Medulla oblongata (tissue), 1 donor: ENCODE measurements around the gene PDSS2.
"Not testable (repeated sequence)": the region's sequence is repeated elsewhere in the genome, so short reads cannot be mapped to it uniquely, and the experiment has no call there.

Experiments used
- DNase-seq: peaks from one replicate; pipeline ENCODE4 v3.0.0-alpha.2; 2015; ENCODE audit errors: extremely low spot score

Gene PDSS2

DNA sequence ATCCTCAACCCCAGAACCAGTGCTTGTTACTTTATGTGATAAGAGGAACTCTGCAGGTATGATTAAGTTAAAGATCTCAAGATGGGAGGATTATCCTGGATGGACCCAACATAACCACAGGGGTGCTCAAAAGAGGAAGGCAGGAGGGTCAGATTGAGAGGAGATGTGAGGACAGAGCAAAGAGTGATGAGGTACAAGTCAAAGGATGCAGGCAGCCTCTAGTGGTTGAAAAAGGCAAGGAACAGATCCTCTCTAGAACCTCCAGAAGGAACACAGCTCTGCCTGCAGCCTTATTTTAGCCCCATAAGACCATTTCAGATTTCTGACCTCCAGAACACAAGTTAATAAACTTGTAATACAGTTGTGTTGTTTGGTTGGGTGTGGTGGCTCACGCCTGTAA, 41.2 kb downstream of the PDSS2 start:
- DNase-seq, result no peak

DNA sequence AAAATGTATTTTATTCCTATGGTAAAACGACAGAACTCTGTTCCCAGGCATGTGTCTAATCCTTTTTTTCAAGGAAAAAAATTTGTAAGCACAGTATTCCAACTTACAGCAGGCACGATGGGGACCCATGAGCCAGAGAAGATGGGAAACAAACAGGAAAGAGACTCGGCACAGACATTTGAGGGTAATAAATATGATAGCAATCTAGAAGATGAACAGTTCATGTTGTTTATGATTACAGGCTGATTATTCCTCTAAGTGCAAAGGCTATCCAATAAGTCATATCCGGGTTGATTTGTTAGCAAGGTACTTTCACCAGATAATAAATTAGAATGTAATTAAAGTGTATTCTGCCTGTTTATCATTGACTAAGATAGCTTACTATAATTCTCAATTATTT, 43.2 kb downstream of the PDSS2 start:
- DNase-seq, result no peak

DNA sequence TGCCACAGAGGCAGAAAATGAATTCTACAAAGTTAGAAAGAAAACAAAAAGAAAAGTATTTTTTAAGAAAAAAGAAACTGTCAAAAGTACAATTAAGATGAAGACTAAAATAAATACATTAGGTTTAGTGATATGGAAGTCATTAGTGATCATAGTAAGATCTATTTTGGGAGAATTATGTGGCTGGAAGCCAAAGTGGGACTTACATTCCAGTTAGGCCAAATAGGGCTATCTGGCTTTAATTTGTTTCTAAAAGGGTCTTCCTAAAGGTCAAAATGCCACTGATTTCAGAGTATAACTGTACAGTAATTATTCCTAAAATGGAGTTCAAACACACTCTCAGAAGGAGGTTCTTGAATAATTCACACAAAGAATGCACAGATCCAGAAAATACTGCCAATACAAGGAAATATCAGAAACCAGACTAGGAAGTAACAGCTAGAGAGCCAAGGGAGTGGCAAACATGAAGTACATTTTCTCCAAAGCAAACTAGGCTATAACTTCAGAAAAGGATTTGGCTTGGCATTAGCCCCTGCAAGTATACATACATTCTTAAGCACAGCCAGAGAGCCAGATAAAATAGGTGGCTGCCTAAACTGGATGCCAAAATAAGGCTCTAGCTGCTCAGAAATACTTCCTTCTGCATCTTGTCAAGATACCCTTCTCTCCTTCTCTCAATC, 45.3 kb downstream of the PDSS2 start:
- no peak for DNase-seq

DNA sequence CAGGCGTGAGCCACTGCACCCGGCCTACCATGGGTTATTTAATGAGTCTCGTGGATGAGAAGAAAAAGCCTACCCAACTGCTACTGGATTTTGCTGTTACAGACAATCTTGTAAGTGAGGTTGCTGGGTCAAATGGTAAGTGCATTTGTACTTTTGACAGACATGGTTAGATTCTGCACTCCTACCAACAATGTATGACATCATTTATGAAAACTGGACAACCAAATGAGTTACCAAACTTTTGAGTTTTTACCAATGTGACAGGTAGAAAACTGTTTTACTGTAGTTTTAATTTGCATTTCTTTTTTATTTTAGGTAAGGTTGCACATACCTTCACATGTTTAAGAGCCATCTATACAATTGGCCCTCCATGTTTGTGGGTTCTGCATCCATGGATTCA, 48.2 kb downstream of the PDSS2 start:
- DNase-seq, result no peak

DNA sequence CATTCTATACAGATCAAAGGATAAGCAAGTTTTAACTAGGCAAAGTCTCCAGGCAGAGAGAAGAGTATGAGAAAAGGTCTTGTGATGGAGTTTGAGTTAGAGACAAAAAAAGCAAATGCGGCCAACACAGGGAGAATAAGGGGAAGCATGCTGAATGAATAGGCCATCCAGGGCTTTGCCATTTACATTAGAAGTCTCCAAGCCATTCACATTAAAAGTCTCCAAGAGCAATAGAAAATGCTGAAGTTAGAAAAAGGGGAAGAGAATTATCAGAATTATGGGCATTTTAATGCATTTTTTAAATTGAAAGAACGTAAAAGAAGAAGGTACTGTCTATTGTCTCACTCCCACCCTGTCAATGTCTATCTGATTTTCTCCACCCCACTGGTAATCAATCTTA, 49.4 kb downstream of the PDSS2 start:
- DNase-seq, result no peak

DNA sequence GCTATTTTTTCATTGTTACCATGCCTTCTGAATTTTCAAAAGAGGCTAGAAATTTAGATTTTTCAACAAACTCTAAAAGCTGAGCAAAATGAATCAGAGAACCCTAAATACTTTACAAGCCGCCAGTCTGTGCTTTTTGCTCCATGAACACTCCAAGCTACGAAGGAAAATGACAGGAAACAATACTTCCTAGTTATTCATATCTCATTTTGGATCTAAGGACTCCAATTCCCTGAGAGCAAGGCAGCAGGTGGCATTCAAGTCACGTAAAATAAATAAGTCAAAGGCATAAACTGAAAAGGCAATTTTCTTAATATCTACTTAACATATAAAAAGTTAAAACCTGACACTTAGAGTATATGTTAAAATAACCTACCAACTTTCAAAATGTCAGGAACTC, 50.6 kb downstream of the PDSS2 start:
- DNase-seq, result no peak

DNA sequence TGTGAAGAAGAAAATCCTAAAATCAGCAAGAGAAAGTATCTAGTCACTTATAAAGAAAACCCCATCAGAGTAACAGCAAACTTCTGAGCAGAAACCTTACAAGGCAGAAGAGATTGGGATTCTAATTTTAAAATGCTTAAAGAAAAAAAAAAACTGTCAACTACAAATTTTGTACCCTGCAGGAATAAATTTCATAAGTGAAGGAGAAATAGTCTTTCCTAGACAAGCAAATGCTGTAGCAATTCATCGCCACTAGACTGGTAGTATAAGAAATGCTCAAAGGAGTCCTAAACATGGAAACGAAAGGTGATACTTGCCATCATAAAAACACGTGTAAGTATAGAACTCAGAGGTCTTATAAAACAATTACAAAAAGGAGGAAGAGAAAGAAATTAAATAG, 54.4 kb downstream of the PDSS2 start:
- no peak for DNase-seq

DNA sequence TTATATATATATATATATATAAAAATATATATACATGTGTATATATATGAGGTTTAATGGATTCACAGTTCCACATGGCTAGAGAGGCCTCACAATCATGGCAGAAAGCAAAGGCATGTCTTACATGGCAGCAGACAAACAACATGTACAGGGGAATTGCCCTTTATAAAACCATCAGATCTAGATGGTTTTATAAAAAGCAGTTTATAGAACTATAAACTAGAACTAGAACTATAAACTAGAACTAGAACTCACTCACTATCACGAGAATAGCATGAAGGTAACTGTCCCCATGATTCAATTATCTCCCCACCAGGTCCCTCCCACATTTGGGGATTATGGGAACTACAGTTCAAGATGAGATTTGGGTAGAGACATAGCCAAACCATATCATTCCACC, 56.8 kb downstream of the PDSS2 start:
- no peak for DNase-seq

DNA sequence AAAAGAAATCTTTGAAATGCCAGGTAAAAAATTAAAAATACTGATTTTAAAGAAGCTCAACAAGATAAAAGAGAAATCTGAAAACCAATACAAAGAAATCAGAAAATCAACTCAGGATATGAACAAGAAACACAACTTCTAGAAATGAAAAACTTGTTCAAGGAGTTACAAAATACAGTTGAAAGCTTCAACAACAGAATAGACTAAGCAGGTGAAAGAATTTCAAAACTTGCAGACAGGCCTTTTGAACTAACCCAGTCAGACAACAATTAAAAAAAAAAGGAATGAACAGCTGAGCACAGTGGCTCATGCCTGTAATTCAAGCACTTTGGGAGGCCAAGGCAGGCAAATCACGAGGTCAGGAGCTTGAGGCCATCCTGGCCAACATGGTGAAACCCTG, 57.8 kb downstream of the PDSS2 start:
- DNase-seq, result no peak

DNA sequence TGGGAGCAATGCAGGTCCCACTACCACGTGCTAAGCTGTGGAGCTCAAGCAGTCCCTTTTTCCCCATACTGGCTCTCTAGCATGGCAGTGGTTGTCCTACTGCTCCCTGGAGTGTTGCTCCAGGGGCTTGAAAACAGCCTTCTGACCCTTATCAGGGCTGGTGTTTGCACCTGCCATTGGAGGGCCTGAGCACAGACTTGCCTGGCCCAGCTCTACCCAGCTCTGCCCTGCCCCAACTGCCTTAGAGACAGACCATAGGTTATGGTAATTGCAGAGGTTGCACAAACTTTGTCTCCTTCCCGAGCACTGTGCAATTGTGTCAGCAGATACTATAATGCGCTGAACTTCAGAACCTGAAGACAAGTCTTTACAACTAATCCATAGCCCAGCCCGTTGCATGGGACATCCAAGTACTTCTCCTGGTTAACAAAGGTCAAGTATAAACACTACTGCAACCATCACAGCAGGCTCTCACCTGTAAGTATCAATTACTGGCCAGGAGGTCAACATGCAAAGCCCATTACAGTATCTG, 58.7 kb downstream of the PDSS2 start:
- no peak for DNase-seq

DNA sequence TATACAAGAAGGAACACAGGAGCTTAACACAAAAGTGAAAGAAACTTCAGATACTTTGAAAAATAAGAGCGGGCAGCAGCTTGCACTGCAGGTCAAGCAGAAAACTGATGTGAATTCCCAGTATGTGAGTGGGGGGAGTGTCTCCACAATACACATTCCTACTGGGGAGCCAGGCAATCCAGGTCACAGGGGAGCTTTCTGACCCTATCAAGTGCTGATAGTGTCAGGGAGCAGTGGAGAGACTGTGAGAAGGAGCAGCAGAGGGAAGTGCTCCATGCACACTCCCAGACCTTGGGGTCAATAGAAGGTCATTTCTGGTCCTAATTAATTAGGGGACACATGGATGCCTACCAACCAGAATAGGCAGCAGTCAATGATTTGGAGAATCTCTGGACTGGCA, 59.4 kb downstream of the PDSS2 start:
- no peak for DNase-seq

DNA sequence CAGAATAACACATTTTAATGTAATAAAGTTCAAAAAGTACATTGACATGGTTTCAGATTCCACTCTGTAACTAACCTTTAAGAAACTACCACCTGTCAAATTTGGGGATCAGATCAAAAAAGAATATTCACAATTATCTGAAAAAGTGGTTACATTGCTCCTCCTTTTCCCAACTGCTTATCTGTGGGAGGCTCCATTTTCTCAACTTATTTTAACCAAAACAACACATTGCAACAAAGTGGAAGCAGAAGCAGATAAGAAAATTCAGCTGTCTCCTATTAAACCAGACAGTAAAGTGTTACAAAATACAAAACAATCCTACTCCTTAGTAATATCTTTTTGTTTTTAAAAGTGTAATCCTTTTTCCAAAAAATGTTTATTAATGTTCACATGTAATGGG, 61.4 kb downstream of the PDSS2 start:
- no peak for DNase-seq

DNA sequence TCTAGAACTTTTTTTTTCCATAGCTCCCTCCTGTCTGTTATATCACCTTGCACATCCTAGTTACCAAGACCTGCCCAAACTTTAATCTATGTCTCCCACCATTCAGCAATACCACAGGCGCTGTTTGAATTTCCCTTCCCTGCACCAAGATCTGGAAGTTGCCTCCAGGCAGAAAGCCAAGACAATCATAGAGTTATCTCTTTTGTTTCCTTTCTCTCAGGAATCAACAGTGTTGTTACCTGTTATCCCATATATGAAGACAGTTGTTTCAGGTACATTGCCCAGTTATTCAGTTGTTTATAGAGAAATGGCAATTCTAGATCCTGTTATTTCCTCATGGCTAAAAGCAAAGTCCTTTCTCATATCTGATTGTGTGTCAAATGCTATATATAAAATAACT, 63.2 kb downstream of the PDSS2 start:
- no peak for DNase-seq

DNA sequence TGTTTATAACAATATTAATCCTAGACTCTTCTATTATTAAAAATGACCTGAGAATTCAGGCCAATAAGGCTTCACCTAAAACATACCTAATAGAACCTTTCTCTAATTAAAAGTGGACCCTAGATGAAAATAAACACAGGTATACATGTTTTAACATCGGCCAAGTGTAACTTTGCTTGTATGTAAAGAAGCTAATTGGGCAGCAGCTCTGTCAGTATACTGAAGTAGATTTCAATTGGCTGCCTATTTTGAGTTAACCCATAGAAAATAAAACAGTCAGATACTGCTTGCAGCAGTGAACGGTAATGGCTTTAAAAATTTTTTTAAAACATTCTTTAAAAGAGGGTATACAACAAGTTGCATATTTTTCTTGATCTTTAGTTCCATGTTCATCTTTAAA, 67.3 kb downstream of the PDSS2 start:
- no peak for DNase-seq

DNA sequence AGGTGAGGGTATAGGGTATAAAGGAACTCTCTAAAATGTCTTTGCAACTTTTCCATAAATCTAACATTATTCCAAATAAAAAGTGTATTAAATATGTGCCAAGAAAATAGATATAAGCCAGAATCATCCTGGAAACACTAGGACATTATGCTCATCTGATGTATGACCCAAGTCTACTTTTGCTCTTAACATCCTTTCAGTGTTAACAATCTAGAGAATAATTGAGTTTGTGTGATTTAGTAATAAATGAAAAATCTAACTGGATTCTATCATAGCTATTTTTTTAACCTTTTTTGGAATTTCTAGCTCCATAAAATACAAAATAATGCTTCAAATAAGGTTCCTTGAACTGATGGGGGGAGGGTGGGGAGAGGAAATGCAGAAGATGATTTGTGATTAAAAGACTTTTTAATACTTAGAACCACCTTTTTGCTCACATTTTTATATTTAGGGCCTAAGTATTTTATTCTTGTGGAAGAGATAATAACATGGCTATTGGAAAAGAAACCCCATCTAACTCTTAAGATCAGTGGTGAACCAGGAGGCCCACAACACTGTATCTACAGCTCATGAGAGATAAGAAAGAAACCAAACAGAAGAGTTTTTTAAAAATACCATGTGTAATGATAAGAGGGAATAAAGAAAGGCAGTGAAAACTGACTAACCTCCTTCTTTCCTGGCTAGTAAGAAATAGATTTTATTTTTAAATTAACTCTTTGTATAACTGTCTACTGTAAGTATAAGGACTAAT, 68.5 kb downstream of the PDSS2 start:
- no peak for DNase-seq

DNA sequence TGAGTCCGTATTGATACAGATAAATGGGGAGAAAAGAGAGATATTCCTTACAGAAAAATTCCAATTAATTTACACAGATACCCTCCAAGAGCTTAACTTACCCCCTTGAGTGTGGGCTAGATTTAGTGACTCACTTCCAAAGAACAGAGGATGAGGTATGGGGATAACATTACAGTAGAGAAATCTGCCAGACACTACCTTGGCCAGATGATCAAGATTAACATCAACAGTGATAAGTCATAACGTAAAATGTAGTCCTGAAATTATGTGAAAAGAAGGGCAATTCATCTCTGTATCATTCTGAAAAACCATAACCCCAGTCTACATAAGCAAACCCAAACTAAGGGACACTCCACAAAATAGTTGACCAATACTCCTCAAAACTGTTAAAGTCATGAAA, 69.3 kb downstream of the PDSS2 start:
- no peak for DNase-seq

DNA sequence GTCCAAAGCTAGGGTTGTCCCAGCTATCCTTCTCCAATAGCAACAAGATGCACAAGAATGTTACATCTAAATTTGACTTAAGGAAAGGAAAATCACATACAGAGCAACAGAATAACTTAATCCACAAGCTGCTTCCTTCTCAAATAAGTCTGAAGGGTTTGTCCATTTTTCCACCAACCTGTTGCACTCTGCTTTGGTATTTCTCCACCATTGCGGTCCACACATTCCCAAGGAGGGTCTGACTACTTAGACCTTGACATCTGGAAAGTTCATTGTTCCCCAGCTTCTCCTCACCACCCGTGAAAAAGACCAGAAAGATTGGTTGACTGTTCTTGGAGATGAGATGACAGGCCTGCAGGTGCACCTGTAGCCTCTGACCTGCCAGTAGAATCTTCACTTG, 72.5 kb downstream of the PDSS2 start:
- DNase-seq, result no peak

DNA sequence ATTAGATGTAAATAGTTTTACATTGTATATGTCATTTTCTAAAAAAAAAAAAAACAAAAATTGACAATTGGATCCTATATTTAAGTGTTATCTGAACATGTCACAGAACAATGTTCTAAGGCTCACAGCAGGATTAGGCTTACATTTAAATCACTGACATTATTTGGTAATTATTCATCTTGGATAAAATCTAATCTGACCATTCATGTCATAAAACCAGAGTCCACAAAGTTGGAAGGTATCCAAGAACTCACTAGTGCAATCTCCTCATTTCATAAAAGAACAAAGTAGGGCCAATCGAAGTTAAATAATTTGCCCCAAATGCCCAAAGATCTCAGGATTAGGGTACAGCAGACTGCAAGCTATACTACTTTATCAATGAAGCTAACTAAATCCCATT, 73.0 kb downstream of the PDSS2 start:
- DNase-seq, result no peak

DNA sequence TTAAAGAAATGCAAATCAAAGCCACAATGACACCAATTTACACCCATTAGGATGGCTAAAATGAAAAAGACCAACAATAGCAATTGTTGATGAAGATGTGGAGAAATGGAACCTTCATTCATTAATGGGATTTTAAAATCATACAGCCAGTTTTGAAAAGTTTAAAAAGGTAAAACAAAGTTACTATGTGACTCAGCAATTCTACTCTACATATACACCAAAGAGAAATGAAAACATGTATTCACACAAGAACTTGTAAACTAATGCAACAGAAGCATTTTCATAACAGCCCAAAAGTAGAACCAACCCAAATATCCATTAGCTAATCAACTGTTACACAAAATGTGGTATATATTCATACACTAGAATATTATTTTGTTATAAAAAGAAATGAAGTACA, 75.7 kb downstream of the PDSS2 start:
- no peak for DNase-seq

DNA sequence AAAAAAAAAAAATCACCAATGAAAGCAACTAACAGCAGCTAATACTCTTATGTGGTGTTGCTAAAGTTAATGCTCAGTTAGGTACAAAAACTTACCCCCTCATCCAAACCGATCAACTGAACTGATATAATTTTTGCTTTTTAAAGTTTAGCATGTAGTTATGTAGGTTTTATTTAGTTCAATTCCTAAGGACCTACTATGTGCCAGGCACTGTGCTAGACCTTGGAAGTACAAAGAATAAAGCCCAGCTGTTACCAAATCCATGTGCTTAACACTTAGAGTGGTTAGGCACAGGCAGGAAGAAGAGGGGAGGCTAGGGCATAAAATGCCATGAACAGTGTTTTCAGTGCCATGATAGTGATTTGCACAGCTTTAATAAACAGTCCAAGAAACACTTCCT, 85.1 kb downstream of the PDSS2 start:
- no peak for DNase-seq

DNA sequence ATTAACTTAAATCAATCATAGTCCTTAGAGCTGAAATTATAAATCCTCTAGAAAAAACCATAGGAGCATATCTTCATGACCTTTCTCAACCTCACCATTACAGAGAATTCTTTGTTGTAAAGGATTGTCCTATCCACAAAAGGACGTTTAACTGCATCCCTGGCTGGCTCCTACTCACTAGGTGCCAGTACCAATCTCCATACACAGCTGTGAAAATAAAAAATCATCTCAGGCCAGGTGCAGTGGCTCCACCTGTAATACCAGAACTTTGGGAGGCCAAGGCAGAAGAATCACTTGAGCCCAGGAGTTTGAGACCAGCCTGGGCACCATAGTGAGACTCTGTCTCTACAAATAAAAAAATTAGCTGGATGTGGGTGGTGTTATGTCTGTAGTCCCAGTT, 89.9 kb downstream of the PDSS2 start:
- no peak for DNase-seq

DNA sequence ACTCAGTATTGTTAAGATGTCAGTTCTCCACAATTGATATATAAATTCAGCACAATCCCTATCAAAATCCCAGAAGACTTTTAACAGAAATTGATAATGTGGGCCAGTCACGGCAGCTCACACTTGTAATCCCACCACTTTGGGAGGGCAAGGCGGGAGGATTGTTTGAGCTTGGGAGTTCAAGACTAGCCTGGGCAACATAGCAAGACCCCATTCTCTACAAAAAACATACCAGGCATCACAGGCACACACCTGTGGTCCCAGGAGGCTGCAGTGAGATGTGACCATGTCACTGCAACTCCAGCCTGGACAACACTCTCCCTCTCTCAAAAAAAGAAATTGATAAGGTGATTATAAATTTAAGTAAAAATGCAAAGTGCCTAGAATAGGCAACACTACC, 90.9 kb downstream of the PDSS2 start:
- DNase-seq, result no peak

DNA sequence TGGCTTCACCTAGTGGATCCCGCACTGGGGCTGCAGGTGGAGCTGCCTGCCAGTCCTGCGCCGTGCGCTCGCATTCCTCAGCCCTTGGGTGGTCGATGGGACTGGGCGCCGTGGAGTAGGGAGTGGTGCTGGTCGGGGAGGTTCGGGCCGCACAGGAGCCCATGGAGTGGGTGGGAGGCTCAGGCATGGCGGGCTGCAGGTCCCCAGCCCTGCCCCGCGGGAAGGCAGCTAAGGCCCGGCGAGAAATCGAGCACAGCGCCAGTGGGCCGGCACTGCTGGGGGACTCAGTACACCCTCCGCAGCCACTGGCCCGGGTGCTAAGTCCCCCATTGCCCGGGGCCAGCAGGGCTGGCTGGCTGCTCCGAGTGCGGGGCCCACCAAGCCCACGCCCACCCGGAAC, 95.2 kb downstream of the PDSS2 start:
- DNase-seq, result not testable (repeated sequence)
